Calu3 (cell line): ENCODE results near the gene PPAN. TPM values are rescaled to one million over a fixed set of nuclear protein-coding genes. Genes with fewer than 3 reads are reported as not detected.

ENCODE experiments used
- BruUV-seq: library from RNA; stranded (reverse); fragments of 400-500 nt; replicated peaks from 2 replicates; lab custom pipeline; 2021; lab: Mats Ljungman, UMichigan
- CTCF ChIA-PET: fragments of 300-600 bp; sonication (Branson Sonifier 250); formaldehyde crosslinking; loops from one replicate; lab custom pipeline; 2022; ENCODE audit warnings: antibody characterized with exemption; lab: Charles Lee
- DNase-seq: peaks from one replicate; pipeline ENCODE4 v3.0.0; 2022
- H3K27ac Mint-ChIP-seq: one replicate; pipeline ENCODE4 v1.8.0; 2022; ENCODE audit warnings: mixed read lengths; ENCODE audit not compliant: unreplicated experiment
- H3K27me3 Mint-ChIP-seq: one replicate; pipeline ENCODE4 v1.8.0; 2022; ENCODE audit warnings: mixed read lengths; ENCODE audit not compliant: unreplicated experiment
- H3K36me3 Mint-ChIP-seq: one replicate; pipeline ENCODE4 v1.8.0; 2022; ENCODE audit warnings: mild to moderate bottlenecking, moderate library complexity, mixed read lengths; ENCODE audit not compliant: insufficient read depth, unreplicated experiment
- H3K4me1 Mint-ChIP-seq: one replicate; pipeline ENCODE4 v1.8.0; 2022; ENCODE audit warnings: mild to moderate bottlenecking, low read depth, mixed read lengths; ENCODE audit not compliant: unreplicated experiment
- H3K4me3 Mint-ChIP-seq: one replicate; pipeline ENCODE4 v1.8.0; 2022; ENCODE audit warnings: mild to moderate bottlenecking, low read depth, moderate library complexity, mixed read lengths; ENCODE audit not compliant: unreplicated experiment
- H3K9me3 Mint-ChIP-seq: one replicate; pipeline ENCODE4 v1.8.0; 2022; ENCODE audit warnings: low read depth, mixed read lengths; ENCODE audit not compliant: unreplicated experiment
- CTCF ChIP-seq: fragments of 200-600 bp; IDR thresholded peaks from one replicate; pipeline ENCODE4 v1.8.0; 2022; ENCODE audit warnings: antibody characterized with exemption; ENCODE audit not compliant: unreplicated experiment
- intact Hi-C: fragments of 100-400 bp; cut with micrococcal nuclease; formaldehyde crosslinking; loops from one replicate; pipeline ENCODE4 v1.10.0; 2022; ENCODE audit not compliant: unreplicated experiment
- total RNA-seq: library from RNA; stranded (reverse); gene quantifications from 2 replicates; pipeline ENCODE4 v1.2.3, GENCODE V29; 2022

Gene PPAN
- total RNA-seq, 1 experiment from 2014 or later, result 52.2 TPM

- no peak for DNase-seq
- BruUV-seq, result no TSS peak
- Mint-ChIP-seq H3K27ac (no peak overlapping the region), H3K4me3 (no peak overlapping the region), H3K36me3 (peaks cover 44% of the 10 kb centered on the region), H3K27me3 (no peaks in the 10 kb centered on the region), H3K4me1 (no peaks in the 10 kb centered on the region), H3K9me3 (no peaks in the 10 kb centered on the region)
- TF ChIP-seq CTCF, result no peak
- intact Hi-C loops, result no loop called here
- CTCF ChIA-PET, result no interaction called here
These were observed 53.4 kb downstream of the PPAN start for GRCh38 chr19:10159610-10160009.

Other genes starting within 250 kb of the PPAN start
- gene OLFM2, start 169.8 kb upstream of the PPAN start, total RNA-seq, result 11.2 and 14.9 TPM in 2 replicates
- gene COL5A3, start 95.9 kb upstream of the PPAN start, total RNA-seq, result 0.26 and 0.49 TPM in 2 replicates
- not detected in 2 replicates for gene RDH8, start 92.9 kb upstream of the PPAN start, total RNA-seq
- gene SHFL, start 20.0 kb upstream of the PPAN start, total RNA-seq, result 37.3 and 61.5 TPM in 2 replicates
- 0.59 and 1.2 TPM in 2 replicates for gene ANGPTL6, start 3.7 kb upstream of the PPAN start, total RNA-seq
- 20.7 and 25.2 TPM in 2 replicates for gene P2RY11, start 5.3 kb downstream of the PPAN start, total RNA-seq
- gene EIF3G, start 13.5 kb downstream of the PPAN start, total RNA-seq, result 143 and 149 TPM in 2 replicates
- 133 and 139 TPM in 2 replicates for gene DNMT1, start 88.6 kb downstream of the PPAN start, total RNA-seq
- gene S1PR2, start 125.0 kb downstream of the PPAN start, total RNA-seq, result 4.8 and 5.3 TPM in 2 replicates
- 59.2 and 60.4 TPM in 2 replicates for gene MRPL4, start 145.9 kb downstream of the PPAN start, total RNA-seq
- 91.0 and 147 TPM in 2 replicates for gene ICAM1, start 164.8 kb downstream of the PPAN start, total RNA-seq
- 1.6 and 1.7 TPM in 2 replicates for gene ICAM4, start 180.6 kb downstream of the PPAN start, total RNA-seq
- 0.61 and 1.3 TPM in 2 replicates for gene ICAM5, start 183.6 kb downstream of the PPAN start, total RNA-seq
- 4.6 and 7.0 TPM in 2 replicates for gene ZGLP1, start 203.5 kb downstream of the PPAN start, total RNA-seq
- gene FDX2, start 209.7 kb downstream of the PPAN start, total RNA-seq, result 18.7 and 18.9 TPM in 2 replicates
- 38.5 and 43.2 TPM in 2 replicates for gene RAVER1, start 227.2 kb downstream of the PPAN start, total RNA-seq
- gene ICAM3, start 233.3 kb downstream of the PPAN start, total RNA-seq, result 10.8 and 11.1 TPM in 2 replicates